Choroid plexus epithelial cell (primary cell): ENCODE results near the gene ACER2.
"Not testable (repeated sequence)": the region's sequence is repeated elsewhere in the genome, so short reads cannot be mapped to it uniquely, and the experiment has no call there.

Source experiments
- DNase-seq: peaks from one replicate; pipeline ENCODE4 v3.0.0-alpha.2; 2010; ENCODE audit warnings: low read depth
- H3K4me3 ChIP-seq: 2 replicates; pipeline ENCODE4 v1.5.1; 2011; ENCODE audit warnings: low read depth, mild to moderate bottlenecking, control low read depth, low read length, moderate library complexity
- CTCF ChIP-seq: conservative IDR thresholded peaks from 2 replicates; pipeline ENCODE4 v1.5.1; 2011; ENCODE audit warnings: low read depth, mild to moderate bottlenecking, control low read depth, inconsistent platforms, low read length, moderate library complexity

ACER2 gene

GRCh38 chr9:19385786-19386501, 22.9 kb upstream of the ACER2 start:
- TF ChIP-seq CTCF, result no peak
- no peak for DNase-seq
- H3K4me3 ChIP-seq, result no peak overlapping the region

GRCh38 chr9:19386502-19387044, 22.2 kb upstream of the ACER2 start:
- TF ChIP-seq CTCF, result no peak
- DNase-seq, result no peak
- H3K4me3 ChIP-seq, result no peak overlapping the region

- H3K4me3 ChIP-seq, result no peak overlapping the region
- DNase-seq, result no peak
- TF ChIP-seq CTCF, result no peak
These were observed 21.5 kb upstream of the ACER2 start for GRCh38 chr9:19387317-19387716.

GRCh38 chr9:19389539-19389938, 19.3 kb upstream of the ACER2 start:
- H3K4me3 ChIP-seq, DNase-seq: not testable (repeated sequence)

GRCh38 chr9:19397845-19398244, 11.0 kb upstream of the ACER2 start:
- no peak for DNase-seq
- no peak overlapping the region for H3K4me3 ChIP-seq
- no peak for TF ChIP-seq CTCF

- not testable (repeated sequence) for H3K4me3 ChIP-seq, DNase-seq
These were observed 5.6 kb upstream of the ACER2 start for GRCh38 chr9:19403231-19403630.

- TF ChIP-seq CTCF, result no peak
- DNase-seq, result no peak
- no peak overlapping the region for H3K4me3 ChIP-seq
These were observed 4.3 kb upstream of the ACER2 start for GRCh38 chr9:19404283-19405075.

GRCh38 chr9:19405771-19406170, 3.0 kb upstream of the ACER2 start:
- no peak for DNase-seq
- H3K4me3 ChIP-seq, result no peak overlapping the region
- TF ChIP-seq CTCF, result no peak
